IPS-15b (cell line): ENCODE data around the gene UBXN7.
"Not testable (repeated sequence)": the region's sequence is repeated elsewhere in the genome, so short reads cannot be mapped to it uniquely, and the experiment has no call there.

Experiments used
- H3K27me3 ChIP-seq: one replicate; pipeline ENCODE4 v1.6.1; 2013; ENCODE audit warnings: low read length; ENCODE audit not compliant: control insufficient read depth, insufficient read depth
- H3K36me3 ChIP-seq: one replicate; pipeline ENCODE4 v1.6.1; 2013; ENCODE audit warnings: low read length; ENCODE audit not compliant: control insufficient read depth, insufficient read depth
- H3K4me1 ChIP-seq: one replicate; pipeline ENCODE4 v1.6.1; 2013; ENCODE audit warnings: mild to moderate bottlenecking, low read length; ENCODE audit not compliant: control insufficient read depth, insufficient read depth
- H3K4me3 ChIP-seq: one replicate; pipeline ENCODE4 v1.5.1; 2013; ENCODE audit warnings: low read depth, low read length
- H3K9ac ChIP-seq: one replicate; pipeline ENCODE4 v1.6.1; 2013; ENCODE audit warnings: low read depth, mild to moderate bottlenecking, low read length
- H3K9me3 ChIP-seq: one replicate; pipeline ENCODE4 v1.6.1; 2013; ENCODE audit warnings: mild to moderate bottlenecking, low read length; ENCODE audit not compliant: control insufficient read depth, insufficient read depth

UBXN7 gene

GRCh38 chr3:196327405-196327804 lies 104.8 kb downstream of the UBXN7 start:
- Histone ChIP-seq H3K36me3 (no peaks in the 10 kb centered on the region), H3K9me3 (no peaks in the 10 kb centered on the region), H3K4me1 (peaks cover 4% of the 10 kb centered on the region), H3K4me3 (no peak overlapping the region), H3K9ac (no peak overlapping the region), H3K27me3 (no peaks in the 10 kb centered on the region)

- H3K4me1 ChIP-seq, result peaks cover 4% of the 10 kb centered on the region
- no peaks in the 10 kb centered on the region for H3K27me3 ChIP-seq
- H3K9ac ChIP-seq, result no peak overlapping the region
- H3K36me3 ChIP-seq, result no peaks in the 10 kb centered on the region
- no peak overlapping the region for H3K4me3 ChIP-seq
- H3K9me3 ChIP-seq, result no peaks in the 10 kb centered on the region
Measured at GRCh38 chr3:196326936-196327335, 105.3 kb downstream of the UBXN7 start.

- H3K36me3 ChIP-seq, result no peaks in the 10 kb centered on the region
- no peak overlapping the region for H3K4me3 ChIP-seq
- H3K27me3 ChIP-seq, result no peaks in the 10 kb centered on the region
- no peaks in the 10 kb centered on the region for H3K9me3 ChIP-seq
- peaks cover 4% of the 10 kb centered on the region for H3K4me1 ChIP-seq
- no peak overlapping the region for H3K9ac ChIP-seq
Measured at GRCh38 chr3:196323691-196324090, 108.5 kb downstream of the UBXN7 start.

GRCh38 chr3:196323016-196323415 lies 109.2 kb downstream of the UBXN7 start:
- Histone ChIP-seq H3K9me3 (no peaks in the 10 kb centered on the region), H3K36me3 (no peaks in the 10 kb centered on the region), H3K4me3 (no peak overlapping the region), H3K27me3 (no peaks in the 10 kb centered on the region), H3K4me1 (peaks cover 4% of the 10 kb centered on the region), H3K9ac (no peak overlapping the region)

- Histone ChIP-seq H3K27me3 (no peaks in the 10 kb centered on the region), H3K4me3 (no peak overlapping the region), H3K9ac (no peak overlapping the region), H3K36me3 (no peaks in the 10 kb centered on the region), H3K9me3 (no peaks in the 10 kb centered on the region), H3K4me1 (no peaks in the 10 kb centered on the region)
Measured at GRCh38 chr3:196321162-196321561, 111.1 kb downstream of the UBXN7 start.

GRCh38 chr3:196320137-196320536 lies 112.1 kb downstream of the UBXN7 start:
- Histone ChIP-seq H3K9ac (peak overlapping the region; percentile 47), H3K36me3 (no peaks in the 10 kb centered on the region), H3K4me3 (no peak overlapping the region), H3K9me3 (no peaks in the 10 kb centered on the region), H3K4me1 (no peaks in the 10 kb centered on the region), H3K27me3 (no peaks in the 10 kb centered on the region)

- no peaks in the 10 kb centered on the region for H3K4me1 ChIP-seq
- H3K9ac ChIP-seq, result peak within 1 kb of the TSS; percentile 70
- H3K9me3 ChIP-seq, result no peaks in the 10 kb centered on the region
- H3K36me3 ChIP-seq, result no peaks in the 10 kb centered on the region
- H3K4me3 ChIP-seq, result peak within 1 kb of the TSS; percentile 89
- H3K27me3 ChIP-seq, result no peaks in the 10 kb centered on the region
Measured at GRCh38 chr3:196317687-196318467, 114.3 kb downstream of the UBXN7 start, which contains the start of gene DYNLT2B. Gene DYNLT2B (minus strand): TSS chr3:196318240. CDS start chr3:196318152, 88 bp downstream.

- Histone ChIP-seq H3K4me3 (peak overlapping the region; percentile 89), H3K9ac (peak overlapping the region; percentile 60)
- not testable (repeated sequence) for H3K36me3 ChIP-seq, H3K27me3 ChIP-seq, H3K4me1 ChIP-seq, H3K9me3 ChIP-seq
Measured at GRCh38 chr3:196316799-196317686, 115.2 kb downstream of the UBXN7 start.

GRCh38 chr3:196315821-196316220 lies 116.4 kb downstream of the UBXN7 start:
- no peaks in the 10 kb centered on the region for H3K36me3 ChIP-seq
- no peaks in the 10 kb centered on the region for H3K27me3 ChIP-seq
- H3K9ac ChIP-seq, result no peak overlapping the region
- H3K4me3 ChIP-seq, result no peak overlapping the region
- H3K9me3 ChIP-seq, result no peaks in the 10 kb centered on the region
- no peaks in the 10 kb centered on the region for H3K4me1 ChIP-seq

GRCh38 chr3:196314597-196314996 lies 117.6 kb downstream of the UBXN7 start:
- H3K4me3 ChIP-seq, result no peak overlapping the region
- H3K36me3 ChIP-seq, result no peaks in the 10 kb centered on the region
- H3K27me3 ChIP-seq, result no peaks in the 10 kb centered on the region
- H3K4me1 ChIP-seq, result no peaks in the 10 kb centered on the region
- H3K9me3 ChIP-seq, result no peaks in the 10 kb centered on the region
- H3K9ac ChIP-seq, result no peak overlapping the region

- H3K4me3 ChIP-seq, H3K4me1 ChIP-seq, H3K9me3 ChIP-seq, H3K27me3 ChIP-seq, H3K9ac ChIP-seq, H3K36me3 ChIP-seq: not testable (repeated sequence)
Measured at GRCh38 chr3:196314086-196314485, 118.1 kb downstream of the UBXN7 start.

- not testable (repeated sequence) for H3K36me3 ChIP-seq, H3K27me3 ChIP-seq, H3K4me3 ChIP-seq, H3K9me3 ChIP-seq, H3K4me1 ChIP-seq, H3K9ac ChIP-seq
Measured at GRCh38 chr3:196302960-196303359, 129.3 kb downstream of the UBXN7 start.
